SK-N-SH (cell line): Measurements from ENCODE around the gene VMAC.

Experiments
- CTCF ChIP-seq: fragments of 200-600 bp; sonication (generic); IDR thresholded peaks from 2 replicates; pipeline ENCODE4 v1.6.1; 2017; ENCODE audit warnings: antibody characterized with exemption, mild to moderate bottlenecking, moderate library complexity
- EZH2phosphoT487 ChIP-seq: fragments of 200-600 bp; sonication (generic); IDR thresholded peaks from 2 replicates; pipeline ENCODE4 v1.6.1; 2017; ENCODE audit warnings: low read depth, mixed run types, mild to moderate bottlenecking, antibody characterized with exemption, moderate library complexity, borderline replicate concordance
- MAX ChIP-seq: IDR thresholded peaks from 2 replicates; pipeline ENCODE4 v1.4.0; 2012; ENCODE audit warnings: low read depth
- NRF1 ChIP-seq: IDR thresholded peaks from 2 replicates; pipeline ENCODE4 v1.6.1; 2012; ENCODE audit warnings: low read depth, mild to moderate bottlenecking, low read length
- REST ChIP-seq: IDR thresholded peaks from 2 replicates; pipeline ENCODE4 v1.6.1; 2012; ENCODE audit warnings: mild to moderate bottlenecking, low read depth, low read length, moderate library complexity
- TAF1 ChIP-seq: IDR thresholded peaks from 2 replicates; pipeline ENCODE4 v1.6.1; 2012; ENCODE audit warnings: low read depth, mild to moderate bottlenecking, low read length, moderate library complexity, borderline replicate concordance
- USF2 ChIP-seq: fragments of 150-350 bp; IDR thresholded peaks from 2 replicates; pipeline ENCODE4 v1.6.1; 2017; ENCODE audit warnings: antibody characterized with exemption, low read length, low read depth, borderline replicate concordance

- TF ChIP-seq MAX, result no peak
- TF ChIP-seq CTCF, result no peak
- no peak for TF ChIP-seq REST
- no peak for TF ChIP-seq TAF1
- TF ChIP-seq NRF1, result no peak
- no peak for TF ChIP-seq EZH2phosphoT487
- no peak for TF ChIP-seq USF2
These were observed 25.0 kb downstream of the VMAC start for GRCh38 chr19:5929625-5930024.
